Endothelial cell of umbilical vein (primary cell): ENCODE results near the gene TMEM138.

Experiments
- POLR2A ChIP-seq: IDR thresholded peaks from 2 replicates; pipeline ENCODE4 v1.6.1; 2012; ENCODE audit warnings: low read depth, mild to moderate bottlenecking, control low read depth, low read length
- TF ChIP-seq, protein P1 (sequence below), 2 donors: IDR thresholded peaks; 1 replicate in 1 of 2; 2 replicates in 1 of 2; pipeline ENCODE4 v1.5.1; 2011; ENCODE audit warnings: low read length in 2 of 2, mild to moderate bottlenecking in 2 of 2, moderate library complexity in 2 of 2, control low read depth in 1 of 2, inconsistent platforms in 1 of 2, low read depth in 1 of 2; ENCODE audit not compliant: insufficient read depth in 1 of 2; ENCODE audit errors: extremely low read depth in 1 of 2

GRCh38 chr11:61404103-61404502 is 41.9 kb downstream of the TMEM138 start:
- TF ChIP-seq, protein P1, sequence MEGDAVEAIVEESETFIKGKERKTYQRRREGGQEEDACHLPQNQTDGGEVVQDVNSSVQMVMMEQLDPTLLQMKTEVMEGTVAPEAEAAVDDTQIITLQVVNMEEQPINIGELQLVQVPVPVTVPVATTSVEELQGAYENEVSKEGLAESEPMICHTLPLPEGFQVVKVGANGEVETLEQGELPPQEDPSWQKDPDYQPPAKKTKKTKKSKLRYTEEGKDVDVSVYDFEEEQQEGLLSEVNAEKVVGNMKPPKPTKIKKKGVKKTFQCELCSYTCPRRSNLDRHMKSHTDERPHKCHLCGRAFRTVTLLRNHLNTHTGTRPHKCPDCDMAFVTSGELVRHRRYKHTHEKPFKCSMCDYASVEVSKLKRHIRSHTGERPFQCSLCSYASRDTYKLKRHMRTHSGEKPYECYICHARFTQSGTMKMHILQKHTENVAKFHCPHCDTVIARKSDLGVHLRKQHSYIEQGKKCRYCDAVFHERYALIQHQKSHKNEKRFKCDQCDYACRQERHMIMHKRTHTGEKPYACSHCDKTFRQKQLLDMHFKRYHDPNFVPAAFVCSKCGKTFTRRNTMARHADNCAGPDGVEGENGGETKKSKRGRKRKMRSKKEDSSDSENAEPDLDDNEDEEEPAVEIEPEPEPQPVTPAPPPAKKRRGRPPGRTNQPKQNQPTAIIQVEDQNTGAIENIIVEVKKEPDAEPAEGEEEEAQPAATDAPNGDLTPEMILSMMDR (IDR thresholded peaks at IDR 0.05; ENCODE audit: extremely low read depth in 1 of 2, insufficient read depth in 1 of 2, low read depth in 1 of 2, low read length in 2 of 2): no peak
- TF ChIP-seq POLR2A: no peak
